ENCODE results near the gene DIDO1. TPM values are rescaled to one million over a fixed set of nuclear protein-coding genes. Genes with fewer than 3 reads are reported as not detected.

DIDO1 gene
- polyA plus RNA-seq, 1 of the 3 experiments (the other 2 are of a cell fraction) = 14.7 TPM

- WGBS (ENCODE audit: low lambda C conversion rate) = 98% methylated on average over 10 of the region's 10 CpGs
- peaks cover 23% of the 10 kb centered on the region for H4K20me1 ChIP-seq (ENCODE audit: insufficient read depth)
- H3K79me2 ChIP-seq (ENCODE audit: insufficient read depth) = peaks cover 45% of the 10 kb centered on the region
- POLR2A ChIA-PET = no interaction called here
- DNase-seq = no peak
- H3K4me1 ChIP-seq (ENCODE audit: control insufficient read depth in 1 of 2, insufficient read depth in 2 of 2, low read depth in 1 of 2, low read length in 1 of 2) = peaks cover 0 to 16% of the 10 kb centered on the region in 2 experiments; a peak in 3 of 4 replicates
- H3K27ac ChIP-seq (ENCODE audit: low read depth in 2 of 2, low read length in 1 of 2) = no peak overlapping the region
- no peaks in the 10 kb centered on the region for H3F3A ChIP-seq (replicated peaks; ENCODE audit: insufficient read depth)
- no peak overlapping the region for H3K4me3 ChIP-seq (ENCODE audit: low read depth in 2 of 2, low read length in 1 of 2)
- peaks cover 60 to 70% of the 10 kb centered on the region in 2 experiments for H3K36me3 ChIP-seq (replicated peaks in 1 of 2; ENCODE audit: control insufficient read depth in 1 of 2, insufficient read depth in 2 of 2, low read length in 1 of 2)
- H3K4me2 ChIP-seq = no peak overlapping the region
- no peak for TF ChIP-seq SIN3A (IDR thresholded peaks at IDR 0.05; ENCODE audit: borderline replicate concordance, low read depth, low read length)
- TF ChIP-seq RAD21 (IDR thresholded peaks at IDR 0.05; ENCODE audit: low read length) = no peak
- TF ChIP-seq NRF1 (IDR thresholded peaks at IDR 0.05; ENCODE audit: low read depth, low read length) = no peak
- TF ChIP-seq IRF3 (IDR thresholded peaks at IDR 0.05; ENCODE audit: low read depth, low read length) = no peak
- no peak for TF ChIP-seq USF1 (IDR thresholded peaks at IDR 0.05; ENCODE audit: borderline replicate concordance, low read depth)
- TF ChIP-seq REST (IDR thresholded peaks at IDR 0.05; ENCODE audit: low read depth, low read length) = no peak
- no peak for TF ChIP-seq FOSL2 (IDR thresholded peaks at IDR 0.05; ENCODE audit: borderline replicate concordance, low read depth)
- no peak for TF ChIP-seq TEAD4 (IDR thresholded peaks at IDR 0.05; ENCODE audit: borderline replicate concordance, insufficient read depth)
- no peak for TF ChIP-seq TAF1 (IDR thresholded peaks at IDR 0.05; ENCODE audit: borderline replicate concordance, low read depth, low read length)
- no peak for TF ChIP-seq MEF2A (IDR thresholded peaks at IDR 0.05; ENCODE audit: borderline replicate concordance, low read depth)
- TF ChIP-seq GATA2 (CRISPR knock-in tag; IDR thresholded peaks at IDR 0.05) = no peak
- no peak for TF ChIP-seq USF2 (IDR thresholded peaks at IDR 0.05; ENCODE audit: borderline replicate concordance, low read depth, low read length)
- no peak for TF ChIP-seq JUND (IDR thresholded peaks at IDR 0.05)
- CTCF ChIA-PET = interaction anchor here (0.9 to 1.3 kb wide), 5 partner anchors 8 to 64 kb away, joined by 3 to 4 read pairs (median 4); no protein-coding TSS in a partner anchor
- H3K9ac ChIP-seq = no peak overlapping the region
- H3K27me3 ChIP-seq (ENCODE audit: insufficient read depth) = no peaks in the 10 kb centered on the region
- no peaks in the 10 kb centered on the region for H3K9me3 ChIP-seq
- H2AFZ ChIP-seq (ENCODE audit: low read depth) = no peak overlapping the region
- no peaks in the 10 kb centered on the region for H3K9me2 ChIP-seq
Observed at GRCh38 chr20:62944746-62945145, 18.4 kb upstream of the DIDO1 start.
